ENCODE results near the gene TBX4.

- TF ChIP-seq, protein P1, sequence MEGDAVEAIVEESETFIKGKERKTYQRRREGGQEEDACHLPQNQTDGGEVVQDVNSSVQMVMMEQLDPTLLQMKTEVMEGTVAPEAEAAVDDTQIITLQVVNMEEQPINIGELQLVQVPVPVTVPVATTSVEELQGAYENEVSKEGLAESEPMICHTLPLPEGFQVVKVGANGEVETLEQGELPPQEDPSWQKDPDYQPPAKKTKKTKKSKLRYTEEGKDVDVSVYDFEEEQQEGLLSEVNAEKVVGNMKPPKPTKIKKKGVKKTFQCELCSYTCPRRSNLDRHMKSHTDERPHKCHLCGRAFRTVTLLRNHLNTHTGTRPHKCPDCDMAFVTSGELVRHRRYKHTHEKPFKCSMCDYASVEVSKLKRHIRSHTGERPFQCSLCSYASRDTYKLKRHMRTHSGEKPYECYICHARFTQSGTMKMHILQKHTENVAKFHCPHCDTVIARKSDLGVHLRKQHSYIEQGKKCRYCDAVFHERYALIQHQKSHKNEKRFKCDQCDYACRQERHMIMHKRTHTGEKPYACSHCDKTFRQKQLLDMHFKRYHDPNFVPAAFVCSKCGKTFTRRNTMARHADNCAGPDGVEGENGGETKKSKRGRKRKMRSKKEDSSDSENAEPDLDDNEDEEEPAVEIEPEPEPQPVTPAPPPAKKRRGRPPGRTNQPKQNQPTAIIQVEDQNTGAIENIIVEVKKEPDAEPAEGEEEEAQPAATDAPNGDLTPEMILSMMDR (conservative IDR thresholded peaks at IDR 0.05; ENCODE audit: low read depth in 2 of 2): no peak
- no peak for TF ChIP-seq EZH2 (IDR thresholded peaks at IDR 0.05; ENCODE audit: low read depth, unreplicated experiment)
- no peak for TF ChIP-seq POLR2AphosphoS5 (IDR thresholded peaks at IDR 0.05; ENCODE audit: low read depth)
- TF ChIP-seq CREB1 (CRISPR knock-in tag; IDR thresholded peaks at IDR 0.05; ENCODE audit: low read depth): no peak
- TF ChIP-seq ETS1 (IDR thresholded peaks at IDR 0.05): no peak
- no peak for TF ChIP-seq EZH2phosphoT487 (IDR thresholded peaks at IDR 0.05; ENCODE audit: unreplicated experiment)
- no peak for TF ChIP-seq REST (IDR thresholded peaks at IDR 0.05; ENCODE audit: unreplicated experiment)
Measured at GRCh38 chr17:61442878-61443474, 9.2 kb upstream of the TBX4 start.

Data from GM23338 (cell line).